Measurements from ENCODE around the gene PDIK1L. TPM values are rescaled to one million over a fixed set of nuclear protein-coding genes. Genes with fewer than 3 reads are reported as not detected.
A peak's percentile ranks its signal among the peaks of the same experiment; 100 is the strongest.

Gene PDIK1L
- total and polyA plus RNA-seq, 9 of the 15 experiments (the other 6 are each of a cell fraction or from before 2014, with no cell fraction given), result 12.8 to 30.2 (median 21.5) TPM

GRCh38 chr1:26161415-26162219 is 50.0 kb downstream of the PDIK1L start (continued):
- no peak for TF ChIP-seq SMARCA4 (IDR thresholded peaks at IDR 0.05)
- TF ChIP-seq ZNF764 (CRISPR knock-in tag; IDR thresholded peaks at IDR 0.05; ENCODE audit: low read depth), result no peak
- TF ChIP-seq ARID2 (IDR thresholded peaks at IDR 0.05), result no peak
- TF ChIP-seq ETV1 (tag; conservative IDR thresholded peaks at IDR 0.05; ENCODE audit: low read depth), result peak; percentile 78
- TF ChIP-seq, protein P1, sequence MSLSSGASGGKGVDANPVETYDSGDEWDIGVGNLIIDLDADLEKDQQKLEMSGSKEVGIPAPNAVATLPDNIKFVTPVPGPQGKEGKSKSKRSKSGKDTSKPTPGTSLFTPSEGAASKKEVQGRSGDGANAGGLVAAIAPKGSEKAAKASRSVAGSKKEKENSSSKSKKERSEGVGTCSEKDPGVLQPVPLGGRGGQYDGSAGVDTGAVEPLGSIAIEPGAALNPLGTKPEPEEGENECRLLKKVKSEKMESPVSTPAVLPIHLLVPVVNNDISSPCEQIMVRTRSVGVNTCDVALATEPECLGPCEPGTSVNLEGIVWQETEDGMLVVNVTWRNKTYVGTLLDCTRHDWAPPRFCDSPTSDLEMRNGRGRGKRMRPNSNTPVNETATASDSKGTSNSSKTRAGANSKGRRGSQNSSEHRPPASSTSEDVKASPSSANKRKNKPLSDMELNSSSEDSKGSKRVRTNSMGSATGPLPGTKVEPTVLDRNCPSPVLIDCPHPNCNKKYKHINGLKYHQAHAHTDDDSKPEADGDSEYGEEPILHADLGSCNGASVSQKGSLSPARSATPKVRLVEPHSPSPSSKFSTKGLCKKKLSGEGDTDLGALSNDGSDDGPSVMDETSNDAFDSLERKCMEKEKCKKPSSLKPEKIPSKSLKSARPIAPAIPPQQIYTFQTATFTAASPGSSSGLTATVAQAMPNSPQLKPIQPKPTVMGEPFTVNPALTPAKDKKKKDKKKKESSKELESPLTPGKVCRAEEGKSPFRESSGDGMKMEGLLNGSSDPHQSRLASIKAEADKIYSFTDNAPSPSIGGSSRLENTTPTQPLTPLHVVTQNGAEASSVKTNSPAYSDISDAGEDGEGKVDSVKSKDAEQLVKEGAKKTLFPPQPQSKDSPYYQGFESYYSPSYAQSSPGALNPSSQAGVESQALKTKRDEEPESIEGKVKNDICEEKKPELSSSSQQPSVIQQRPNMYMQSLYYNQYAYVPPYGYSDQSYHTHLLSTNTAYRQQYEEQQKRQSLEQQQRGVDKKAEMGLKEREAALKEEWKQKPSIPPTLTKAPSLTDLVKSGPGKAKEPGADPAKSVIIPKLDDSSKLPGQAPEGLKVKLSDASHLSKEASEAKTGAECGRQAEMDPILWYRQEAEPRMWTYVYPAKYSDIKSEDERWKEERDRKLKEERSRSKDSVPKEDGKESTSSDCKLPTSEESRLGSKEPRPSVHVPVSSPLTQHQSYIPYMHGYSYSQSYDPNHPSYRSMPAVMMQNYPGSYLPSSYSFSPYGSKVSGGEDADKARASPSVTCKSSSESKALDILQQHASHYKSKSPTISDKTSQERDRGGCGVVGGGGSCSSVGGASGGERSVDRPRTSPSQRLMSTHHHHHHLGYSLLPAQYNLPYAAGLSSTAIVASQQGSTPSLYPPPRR (CRISPR knock-in tag; IDR thresholded peaks at IDR 0.05; ENCODE audit: borderline replicate concordance), result peak; percentile 82
- peak; percentile 86 for TF ChIP-seq CREM (IDR thresholded peaks at IDR 0.05; ENCODE audit: low read depth)
- TF ChIP-seq KDM1A (IDR thresholded peaks at IDR 0.05), result no peak
- no peak for TF ChIP-seq ZNF780A (CRISPR knock-in tag; IDR thresholded peaks at IDR 0.05)
- TF ChIP-seq ZNF277 (CRISPR knock-in tag; IDR thresholded peaks at IDR 0.05; ENCODE audit: borderline replicate concordance), result no peak
- peak; percentile 79 for TF ChIP-seq GABPB1 (CRISPR knock-in tag; IDR thresholded peaks at IDR 0.05)
- peak; percentile 60; the same call in 1 of the 2 replicates for TF ChIP-seq FOXK1 (CRISPR knock-in tag; IDR thresholded peaks at IDR 0.05; ENCODE audit: borderline replicate concordance)
- peak; percentile 53 for TF ChIP-seq CREB1 (IDR thresholded peaks at IDR 0.05)
- peak; percentile 62 for TF ChIP-seq CREB1 (CRISPR knock-in tag; IDR thresholded peaks at IDR 0.05)
- TF ChIP-seq ILF3 (IDR thresholded peaks at IDR 0.05; ENCODE audit: borderline replicate concordance), result no peak
- TF ChIP-seq DDX20 (tag; IDR thresholded peaks at IDR 0.05; ENCODE audit: low read depth), result no peak
- TF ChIP-seq SMC3 (conservative IDR thresholded peaks at IDR 0.05; ENCODE audit: insufficient read depth, low read depth, low read length), result peak; percentile 47; the same call in 1 of the 2 replicates
- no peak for TF ChIP-seq BRCA1 (IDR thresholded peaks at IDR 0.05)
- no peak for TF ChIP-seq BRCA1 (CRISPR knock-in tag; IDR thresholded peaks at IDR 0.05)
- TF ChIP-seq ZNF134 (CRISPR knock-in tag; conservative IDR thresholded peaks at IDR 0.05), result no peak; the same call in 1 of the 2 replicates
- no peak for TF ChIP-seq NFIC (IDR thresholded peaks at IDR 0.05)
- no peak for TF ChIP-seq ZNF316 (IDR thresholded peaks at IDR 0.05)
- no peak for TF ChIP-seq ZKSCAN3 (CRISPR knock-in tag; IDR thresholded peaks at IDR 0.05)
- TF ChIP-seq ZFPM2 (CRISPR knock-in tag; IDR thresholded peaks at IDR 0.05), result no peak
- peak; percentile 58 for TF ChIP-seq FUS (optimal IDR thresholded peaks at IDR 0.05; ENCODE audit: low read depth, low read length)
- TF ChIP-seq ZNF311 (CRISPR knock-in tag; IDR thresholded peaks at IDR 0.05), result 0 out of 2 replicates have a peak, but pooled peaks have one; percentile 39
- TF ChIP-seq HDGF (IDR thresholded peaks at IDR 0.05), result no peak
- TF ChIP-seq NFE2 (IDR thresholded peaks at IDR 0.05; ENCODE audit: low read depth), result no peak
